Astrocyte of the spinal cord (primary cell): ENCODE data around the gene OR52E5.

Experiments
- DNase-seq: peaks from one replicate; pipeline ENCODE4 v3.0.0; 2011; ENCODE audit warnings: low read depth, low spot score
- H3K4me3 ChIP-seq: 2 replicates; pipeline ENCODE4 v1.5.1; 2011; ENCODE audit warnings: low read depth, mild to moderate bottlenecking, low read length, moderate library complexity
- in situ Hi-C: cut with HindIII; loops from 2 replicates; pipeline ENCODE4 v1.10.0; 2017; ENCODE audit warnings: low sequenced_read_pairs
- TF ChIP-seq, protein P1 (sequence below): IDR thresholded peaks from 2 replicates; pipeline ENCODE4 v1.5.1; 2012; ENCODE audit warnings: low read depth, mild to moderate bottlenecking, low read length, inconsistent platforms

OR52E5 gene

GRCh38 chr11:5910540-5910939 is 17.5 kb downstream of the OR52E5 start:
- no peak for DNase-seq
- H3K4me3 ChIP-seq: no peak overlapping the region
- TF ChIP-seq, protein P1, sequence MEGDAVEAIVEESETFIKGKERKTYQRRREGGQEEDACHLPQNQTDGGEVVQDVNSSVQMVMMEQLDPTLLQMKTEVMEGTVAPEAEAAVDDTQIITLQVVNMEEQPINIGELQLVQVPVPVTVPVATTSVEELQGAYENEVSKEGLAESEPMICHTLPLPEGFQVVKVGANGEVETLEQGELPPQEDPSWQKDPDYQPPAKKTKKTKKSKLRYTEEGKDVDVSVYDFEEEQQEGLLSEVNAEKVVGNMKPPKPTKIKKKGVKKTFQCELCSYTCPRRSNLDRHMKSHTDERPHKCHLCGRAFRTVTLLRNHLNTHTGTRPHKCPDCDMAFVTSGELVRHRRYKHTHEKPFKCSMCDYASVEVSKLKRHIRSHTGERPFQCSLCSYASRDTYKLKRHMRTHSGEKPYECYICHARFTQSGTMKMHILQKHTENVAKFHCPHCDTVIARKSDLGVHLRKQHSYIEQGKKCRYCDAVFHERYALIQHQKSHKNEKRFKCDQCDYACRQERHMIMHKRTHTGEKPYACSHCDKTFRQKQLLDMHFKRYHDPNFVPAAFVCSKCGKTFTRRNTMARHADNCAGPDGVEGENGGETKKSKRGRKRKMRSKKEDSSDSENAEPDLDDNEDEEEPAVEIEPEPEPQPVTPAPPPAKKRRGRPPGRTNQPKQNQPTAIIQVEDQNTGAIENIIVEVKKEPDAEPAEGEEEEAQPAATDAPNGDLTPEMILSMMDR: no peak
- in situ Hi-C loops: no loop called here

- TF ChIP-seq, protein P1: no peak
- in situ Hi-C loops: no loop called here
- DNase-seq: no peak
- H3K4me3 ChIP-seq: no peak overlapping the region
Observed at GRCh38 chr11:5922749-5923426, 29.9 kb downstream of the OR52E5 start.

- no peak overlapping the region for H3K4me3 ChIP-seq
- in situ Hi-C loops: no loop called here
- DNase-seq: no peak
- TF ChIP-seq, protein P1: no peak
Observed at GRCh38 chr11:5923427-5923776, 30.4 kb downstream of the OR52E5 start.

DNA sequence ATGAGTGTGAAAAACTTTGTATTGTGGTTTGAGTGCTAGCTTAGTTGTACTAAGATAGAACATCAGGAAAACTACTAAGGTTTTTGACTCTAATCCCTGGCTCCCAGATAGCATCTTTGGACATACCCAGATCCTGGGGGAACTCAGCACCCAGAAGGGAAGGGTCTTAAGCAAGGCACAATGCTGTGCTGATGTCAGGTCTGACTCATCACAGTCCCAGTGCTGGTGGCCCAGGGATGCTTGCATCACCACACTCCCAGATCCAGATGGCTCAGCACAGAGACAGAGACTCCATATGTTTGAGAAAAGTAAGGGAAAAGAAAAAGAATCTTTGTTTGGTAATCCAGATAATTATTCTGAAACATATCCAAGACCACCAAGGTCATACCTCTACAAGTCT is 30.8 kb downstream of the OR52E5 start:
- TF ChIP-seq, protein P1: no peak
- in situ Hi-C loops: no loop called here
- no peak for DNase-seq
- no peak overlapping the region for H3K4me3 ChIP-seq

GRCh38 chr11:5928271-5928670 is 35.3 kb downstream of the OR52E5 start:
- TF ChIP-seq, protein P1: no peak
- in situ Hi-C loops: no loop called here
- no peak overlapping the region for H3K4me3 ChIP-seq
- no peak for DNase-seq

GRCh38 chr11:5928811-5929210 is 35.8 kb downstream of the OR52E5 start:
- H3K4me3 ChIP-seq: no peak overlapping the region
- TF ChIP-seq, protein P1: no peak
- in situ Hi-C loops: no loop called here
- DNase-seq: no peak
